GM20431 (cell line): ENCODE measurements around the gene CHCHD3.

Experiments used
- in situ Hi-C: fragments of 300-500 bp; cut with MseI, MboI; formaldehyde crosslinking; loops from one replicate; pipeline ENCODE4 v1.15.0; 2020; ENCODE audit warnings: low sequenced_read_pairs; ENCODE audit not compliant: unreplicated experiment

The CHCHD3 gene

GRCh38 chr7:133015888-133016287 lies 66.0 kb downstream of the CHCHD3 start:
- in situ Hi-C loops: no loop called here

GRCh38 chr7:133011746-133012145 lies 70.1 kb downstream of the CHCHD3 start:
- in situ Hi-C loops: no loop called here

- in situ Hi-C loops: no loop called here
These were observed 72.3 kb downstream of the CHCHD3 start for GRCh38 chr7:133009426-133010252.

- in situ Hi-C loops: no loop called here
These were observed 73.9 kb downstream of the CHCHD3 start for GRCh38 chr7:133007961-133008360.

GRCh38 chr7:133003052-133003910 lies 78.6 kb downstream of the CHCHD3 start:
- in situ Hi-C loops: no loop called here

GRCh38 chr7:133001727-133002126 lies 80.2 kb downstream of the CHCHD3 start:
- in situ Hi-C loops: no loop called here

- in situ Hi-C loops: no loop called here
These were observed 82.0 kb downstream of the CHCHD3 start for GRCh38 chr7:132999845-133000244.

- in situ Hi-C loops: no loop called here
These were observed 83.1 kb downstream of the CHCHD3 start for GRCh38 chr7:132998763-132999162.

- in situ Hi-C loops: no loop called here
These were observed 84.4 kb downstream of the CHCHD3 start for GRCh38 chr7:132997505-132997904.

- in situ Hi-C loops: no loop called here
These were observed 85.2 kb downstream of the CHCHD3 start for GRCh38 chr7:132996581-132997242.

- in situ Hi-C loops: no loop called here
These were observed 88.4 kb downstream of the CHCHD3 start for GRCh38 chr7:132993377-132994013.

GRCh38 chr7:132991615-132992587 lies 90.0 kb downstream of the CHCHD3 start:
- in situ Hi-C loops: no loop called here

- in situ Hi-C loops: no loop called here
These were observed 93.8 kb downstream of the CHCHD3 start for GRCh38 chr7:132988117-132988516.

- in situ Hi-C loops: no loop called here
These were observed 101.5 kb downstream of the CHCHD3 start for GRCh38 chr7:132980402-132980801.

- in situ Hi-C loops: no loop called here
These were observed 102.4 kb downstream of the CHCHD3 start for GRCh38 chr7:132979524-132979923.

GRCh38 chr7:132977234-132977633 lies 104.7 kb downstream of the CHCHD3 start:
- in situ Hi-C loops: no loop called here

GRCh38 chr7:132972745-132973144 lies 109.1 kb downstream of the CHCHD3 start:
- in situ Hi-C loops: no loop called here

GRCh38 chr7:132970257-132970656 lies 111.6 kb downstream of the CHCHD3 start:
- in situ Hi-C loops: no loop called here

GRCh38 chr7:132969520-132969919 lies 112.4 kb downstream of the CHCHD3 start:
- in situ Hi-C loops: no loop called here
